GM19372 (cell line): ENCODE data around the gene ZNRF2.
"Not testable (repeated sequence)": the region's sequence is repeated elsewhere in the genome, so short reads cannot be mapped to it uniquely, and the experiment has no call there.

ENCODE experiments used
- ATAC-seq: cut with Tn5 transposase; IDR thresholded peaks from one replicate; pipeline ENCODE4 v1.9.1; 2021; ENCODE audit warnings: mild to moderate bottlenecking, low read depth, moderate library complexity; ENCODE audit not compliant: unreplicated experiment

Gene ZNRF2

GRCh38 chr7:30285536-30286284 lies 1.3 kb downstream of the ZNRF2 start:
- ATAC-seq: peak; percentile 1

GRCh38 chr7:30286749-30287148 lies 2.4 kb downstream of the ZNRF2 start:
- no peak for ATAC-seq

GRCh38 chr7:30287625-30288024 lies 3.2 kb downstream of the ZNRF2 start:
- not testable (repeated sequence) for ATAC-seq

- ATAC-seq: not testable (repeated sequence)
Observed at GRCh38 chr7:30289634-30290033, 5.2 kb downstream of the ZNRF2 start.

- not testable (repeated sequence) for ATAC-seq
Observed at GRCh38 chr7:30290317-30290716, 5.9 kb downstream of the ZNRF2 start.

GRCh38 chr7:30292416-30293038 lies 8.1 kb downstream of the ZNRF2 start:
- not testable (repeated sequence) for ATAC-seq

GRCh38 chr7:30296304-30296703 lies 11.9 kb downstream of the ZNRF2 start:
- ATAC-seq: not testable (repeated sequence)

GRCh38 chr7:30297499-30297898 lies 13.1 kb downstream of the ZNRF2 start:
- not testable (repeated sequence) for ATAC-seq

GRCh38 chr7:30298409-30298808 lies 14.0 kb downstream of the ZNRF2 start:
- ATAC-seq: not testable (repeated sequence)

GRCh38 chr7:30301751-30302150 lies 17.4 kb downstream of the ZNRF2 start:
- no peak for ATAC-seq

- no peak for ATAC-seq
Observed at GRCh38 chr7:30302656-30303311, 18.4 kb downstream of the ZNRF2 start.

- no peak for ATAC-seq
Observed at GRCh38 chr7:30303312-30304039, 19.1 kb downstream of the ZNRF2 start.

- no peak for ATAC-seq
Observed at GRCh38 chr7:30304177-30304884, 19.9 kb downstream of the ZNRF2 start.

- no peak for ATAC-seq
Observed at GRCh38 chr7:30306976-30307375, 22.6 kb downstream of the ZNRF2 start.

- ATAC-seq: no peak
Observed at GRCh38 chr7:30308389-30308788, 24.0 kb downstream of the ZNRF2 start.

- ATAC-seq: no peak
Observed at GRCh38 chr7:30309302-30309701, 24.9 kb downstream of the ZNRF2 start.

- no peak for ATAC-seq
Observed at GRCh38 chr7:30309842-30310435, 25.5 kb downstream of the ZNRF2 start.

- ATAC-seq: no peak
Observed at GRCh38 chr7:30310674-30311362, 26.4 kb downstream of the ZNRF2 start.

- ATAC-seq: no peak
Observed at GRCh38 chr7:30312178-30312577, 27.8 kb downstream of the ZNRF2 start.
